RPMI7951 (cell line): Measurements from ENCODE around the gene RGS19. TPM values are rescaled to one million over a fixed set of nuclear protein-coding genes. Genes with fewer than 3 reads are reported as not detected.
A peak's percentile ranks its signal among the peaks of the same experiment; 100 is the strongest.

Source experiments
- DNase-seq: peaks from one replicate; pipeline ENCODE4 v3.0.0-alpha.2; 2012; ENCODE audit warnings: low read depth
- total RNA-seq: library from RNA; depleted of rRNA; stranded (reverse); fragments of >200 nt; shearing (Covaris generic); gene quantifications from 2 replicates; pipeline ENCODE4 v1.2.3, GENCODE V29; 2014

The RGS19 gene
- total RNA-seq, 1 experiment from 2014 or later, result 18.9 TPM

DNA sequence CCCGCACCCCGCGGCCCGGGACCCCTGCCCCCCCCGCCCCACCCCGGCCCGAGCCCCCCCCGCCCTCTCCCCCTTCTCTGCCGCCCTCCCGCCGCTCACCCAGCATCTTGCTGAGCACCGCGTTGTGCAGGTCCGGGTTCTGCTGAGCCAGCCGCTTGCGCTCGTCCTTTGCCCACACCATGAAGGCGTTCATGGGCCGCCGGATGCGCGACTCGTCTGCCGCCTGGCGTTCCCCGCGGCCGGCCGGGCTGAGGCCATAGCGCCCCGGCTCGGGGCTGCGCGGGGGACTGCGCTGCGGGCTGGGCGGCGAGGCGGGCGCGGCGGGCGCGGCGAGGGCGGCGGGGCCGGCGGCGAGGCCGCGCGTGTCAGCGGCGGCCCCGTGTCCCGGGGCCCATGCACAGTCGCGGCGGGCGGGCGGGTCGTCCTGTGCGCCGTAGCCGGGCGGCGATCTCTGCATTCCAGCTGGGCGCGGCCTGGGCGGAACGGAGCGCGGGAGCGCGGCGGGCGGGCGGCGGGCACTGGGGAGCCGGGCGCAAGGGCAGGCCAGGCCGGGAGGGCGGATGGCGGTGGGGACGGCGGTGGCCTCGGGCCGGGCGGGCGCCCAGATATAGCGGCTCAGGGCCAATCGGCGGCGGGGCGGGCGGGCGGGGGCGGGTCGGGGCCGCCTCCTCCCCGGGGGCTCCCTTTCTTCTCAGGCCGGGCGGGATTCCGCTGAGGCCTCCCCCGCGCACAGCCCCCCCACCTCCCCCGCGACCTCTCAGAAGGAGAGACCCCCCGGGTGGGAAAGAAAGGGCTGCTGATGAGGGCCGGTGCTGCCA lies 30.0 kb downstream of the RGS19 start, which contains the start of gene SOX18:
Gene SOX18 (minus strand): TSS at position 580 of the 818 bp plus-strand sequence. CDS start 123 bp downstream, at position 457.
- peak; percentile 50 for DNase-seq

DNA sequence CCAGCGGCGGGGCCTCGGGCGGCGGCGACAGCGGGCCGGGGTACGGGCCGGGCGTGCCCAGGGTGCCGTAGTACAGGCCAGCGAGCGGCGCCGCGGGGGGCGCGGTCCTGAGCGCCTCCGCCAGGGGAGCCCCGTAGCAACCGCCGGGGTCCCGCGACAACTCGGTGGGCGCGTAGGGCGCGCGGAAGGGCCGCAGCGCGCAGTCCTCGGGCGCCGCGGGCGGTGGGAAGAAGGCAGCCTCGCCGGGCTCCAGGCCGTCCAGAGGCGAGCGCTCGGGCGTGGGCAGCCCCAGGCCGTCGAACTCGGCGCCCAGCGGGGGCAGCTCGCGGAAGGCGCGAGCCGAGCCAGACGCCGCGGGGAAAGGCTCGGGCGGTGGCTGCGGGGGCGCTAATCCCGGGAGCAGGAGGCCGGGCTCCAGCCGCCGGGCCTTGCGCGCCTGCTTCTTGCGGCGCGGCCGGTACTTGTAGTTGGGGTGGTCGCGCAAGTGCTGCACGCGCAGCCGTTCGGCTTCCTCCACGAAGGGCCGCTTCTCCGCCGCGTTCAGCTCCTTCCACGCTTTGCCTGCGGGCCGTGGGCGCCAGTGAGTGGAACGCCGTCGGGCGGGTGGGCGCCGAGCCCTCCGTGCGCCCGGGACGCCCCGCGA lies 30.8 kb downstream of the RGS19 start:
- DNase-seq, result no peak

DNA sequence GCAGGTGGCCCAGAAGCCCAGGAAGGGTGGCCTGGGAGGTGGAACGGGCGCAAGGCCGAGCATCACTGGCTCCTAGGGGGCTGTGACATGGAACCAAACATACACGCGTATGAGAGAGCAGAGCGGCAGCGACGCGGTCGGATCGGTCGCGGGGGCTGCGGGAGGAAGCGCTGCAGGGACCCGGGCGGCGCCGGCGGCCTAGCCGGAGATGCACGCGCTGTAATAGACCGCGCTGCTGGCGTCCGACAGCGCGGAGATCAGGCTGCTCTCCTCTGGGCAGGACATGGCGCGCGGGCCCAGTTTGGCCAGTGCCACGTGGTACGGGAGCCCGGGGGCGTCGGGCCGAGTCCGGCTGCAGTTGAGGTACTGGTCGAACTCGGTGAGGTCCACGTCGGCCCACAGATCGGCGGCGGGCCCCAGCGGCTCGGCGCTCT lies 31.3 kb downstream of the RGS19 start:
- no peak for DNase-seq

DNA sequence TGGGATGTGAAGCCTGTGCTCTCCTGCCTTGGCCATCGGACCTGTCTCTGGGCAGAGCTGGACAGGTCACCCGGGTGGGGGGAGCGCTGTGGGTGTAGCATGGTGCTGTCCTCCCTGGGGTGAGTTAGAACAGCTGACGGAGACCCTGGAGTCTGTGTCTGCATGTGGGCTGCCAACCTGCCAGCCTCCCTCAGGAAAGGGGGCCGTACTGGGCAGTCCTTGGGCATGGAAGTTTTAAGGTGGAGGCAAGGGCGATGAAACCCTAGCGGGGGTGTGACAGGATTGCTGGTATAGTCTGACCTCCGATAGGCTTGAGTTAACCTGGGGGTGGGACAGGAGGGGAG lies 32.3 kb downstream of the RGS19 start:
- DNase-seq, result no peak

DNA sequence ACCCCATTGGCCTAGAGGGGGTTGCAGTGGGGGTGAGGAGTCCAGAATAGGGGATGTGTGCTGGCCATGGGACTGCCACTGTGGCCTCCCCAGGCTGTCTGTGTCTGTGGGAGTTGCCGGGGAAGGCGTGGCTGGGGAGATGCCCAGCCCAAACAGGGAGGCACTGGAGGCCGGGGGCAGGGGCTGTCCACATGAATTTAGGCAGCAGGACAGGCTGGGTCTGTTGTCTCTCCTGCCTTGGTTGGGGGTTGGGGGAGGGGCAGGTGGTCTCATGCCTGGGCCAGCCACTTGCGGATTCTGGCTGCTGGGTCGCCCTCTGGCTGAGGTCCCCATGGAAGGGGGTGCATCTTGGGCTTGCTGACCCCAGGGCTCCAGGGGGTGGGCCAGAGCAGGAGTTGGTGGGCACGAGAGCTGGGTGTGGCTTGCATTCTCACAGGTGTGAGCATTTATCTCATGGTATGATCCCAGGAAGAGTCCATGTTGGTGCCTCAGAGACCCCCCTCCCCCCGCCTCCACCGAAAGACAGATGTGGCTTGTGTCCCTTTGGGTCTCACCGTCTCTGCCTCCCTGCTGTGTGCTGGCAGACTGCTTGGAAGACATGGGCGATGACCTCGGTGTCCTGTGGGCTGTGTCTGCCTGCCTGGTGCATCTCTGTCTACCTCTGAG lies 33.8 kb downstream of the RGS19 start:
- no peak for DNase-seq

DNA sequence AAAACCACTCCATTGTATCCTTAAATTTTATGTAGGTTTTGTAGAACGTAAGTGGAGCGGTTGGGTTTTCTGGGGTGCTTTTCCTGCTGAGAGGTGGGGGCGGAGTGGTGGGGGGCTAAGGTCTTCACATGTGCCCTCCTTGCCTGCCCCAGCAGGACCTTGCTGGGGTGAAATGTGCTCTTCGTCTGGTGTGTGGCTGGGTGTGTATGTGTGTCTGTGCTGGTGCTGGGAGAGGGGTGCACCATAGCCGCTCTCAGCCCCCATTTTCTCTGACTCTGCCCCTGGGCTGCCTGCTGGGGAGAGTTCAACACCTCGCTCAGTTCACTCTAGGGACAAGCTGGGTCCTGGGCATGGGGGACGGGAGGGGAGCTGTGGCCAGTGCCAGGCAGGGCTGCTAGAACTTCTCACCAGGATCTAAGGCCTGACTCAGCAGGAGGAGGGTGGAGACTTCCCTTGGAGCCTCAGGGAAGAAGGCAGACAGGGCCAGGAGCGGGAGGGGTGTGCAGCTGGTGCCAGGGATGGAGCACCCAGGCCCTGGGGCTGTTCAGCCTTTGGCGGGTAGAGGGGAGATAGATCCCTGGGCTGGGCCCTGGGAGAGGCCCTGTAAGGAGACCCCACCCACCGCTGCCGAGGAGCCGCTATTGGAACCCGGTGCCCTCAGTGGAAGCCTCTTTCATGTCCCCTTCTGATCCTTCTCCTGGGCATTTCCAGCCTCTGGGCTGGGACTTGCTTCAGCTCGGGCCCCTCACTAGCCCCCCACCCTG lies 34.7 kb downstream of the RGS19 start:
- DNase-seq, result peak; percentile 85

DNA sequence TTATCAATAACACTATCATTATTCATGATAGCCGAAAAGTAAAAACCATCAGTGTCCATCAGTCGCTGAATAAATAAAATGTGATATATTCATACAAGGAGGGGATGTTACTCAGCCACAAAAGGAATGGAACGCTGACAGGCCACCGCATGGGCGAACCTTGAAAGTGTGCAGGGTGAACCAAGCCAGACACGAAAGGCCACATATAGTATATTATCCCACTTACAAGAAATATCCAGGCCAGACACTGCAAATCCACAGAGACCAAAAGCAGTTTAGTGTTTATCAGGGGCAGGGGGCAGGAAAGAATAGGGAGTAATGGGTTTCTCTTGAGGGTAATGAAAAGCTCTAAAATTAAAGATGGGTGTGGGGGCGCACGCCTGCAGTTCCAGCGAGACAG lies 35.5 kb downstream of the RGS19 start:
- DNase-seq, result no peak

DNA sequence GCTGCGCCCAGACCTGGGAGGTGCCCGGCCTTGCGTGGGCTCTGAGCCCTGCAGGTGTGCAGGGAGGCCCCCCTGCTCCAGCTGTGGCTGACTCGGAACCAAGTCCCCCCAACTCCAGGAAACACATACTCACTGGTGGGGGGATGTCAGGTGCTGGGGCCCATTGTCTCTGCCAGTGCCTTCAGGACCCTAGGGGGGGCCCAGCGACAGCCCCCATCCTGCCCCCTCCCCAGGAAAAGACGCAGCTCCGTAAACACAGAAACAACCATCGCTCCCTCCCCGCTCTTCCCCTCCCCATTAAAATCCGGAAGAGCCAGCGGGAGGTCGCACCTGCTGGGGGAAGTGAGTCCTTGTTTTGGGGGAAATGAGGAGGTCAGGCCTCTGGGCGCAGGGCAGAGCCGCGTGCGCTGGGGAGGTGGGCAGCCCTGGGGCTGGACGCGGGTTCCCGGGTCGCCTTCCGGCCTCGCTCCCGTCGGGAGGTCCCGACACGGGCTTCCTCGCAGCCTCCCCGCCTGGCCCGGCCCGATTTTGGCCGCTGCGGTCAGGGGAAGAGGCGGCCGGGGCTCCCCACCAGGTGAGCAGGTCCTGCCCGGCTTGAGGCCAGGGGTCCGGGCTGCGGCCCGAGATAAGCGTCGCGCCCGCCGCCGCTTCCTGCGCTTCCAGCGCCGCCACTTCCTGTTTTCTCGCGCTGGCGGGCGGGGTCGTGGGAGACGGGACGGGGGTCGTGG lies 37.1 kb downstream of the RGS19 start:
- no peak for DNase-seq

DNA sequence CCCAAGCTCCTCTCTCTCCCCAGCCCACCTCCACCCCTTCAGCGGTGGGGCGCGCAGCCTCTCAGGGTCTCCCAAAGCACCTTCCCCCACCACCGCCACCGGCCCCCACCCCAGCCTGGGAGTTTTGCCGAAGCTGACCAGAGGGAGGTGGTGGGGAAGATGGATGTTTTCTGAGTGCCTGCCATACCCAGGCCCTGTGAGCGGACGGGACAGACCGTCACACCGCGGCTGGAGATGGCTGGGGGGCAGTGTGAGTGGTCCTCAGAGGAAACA lies 37.6 kb downstream of the RGS19 start:
- no peak for DNase-seq

DNA sequence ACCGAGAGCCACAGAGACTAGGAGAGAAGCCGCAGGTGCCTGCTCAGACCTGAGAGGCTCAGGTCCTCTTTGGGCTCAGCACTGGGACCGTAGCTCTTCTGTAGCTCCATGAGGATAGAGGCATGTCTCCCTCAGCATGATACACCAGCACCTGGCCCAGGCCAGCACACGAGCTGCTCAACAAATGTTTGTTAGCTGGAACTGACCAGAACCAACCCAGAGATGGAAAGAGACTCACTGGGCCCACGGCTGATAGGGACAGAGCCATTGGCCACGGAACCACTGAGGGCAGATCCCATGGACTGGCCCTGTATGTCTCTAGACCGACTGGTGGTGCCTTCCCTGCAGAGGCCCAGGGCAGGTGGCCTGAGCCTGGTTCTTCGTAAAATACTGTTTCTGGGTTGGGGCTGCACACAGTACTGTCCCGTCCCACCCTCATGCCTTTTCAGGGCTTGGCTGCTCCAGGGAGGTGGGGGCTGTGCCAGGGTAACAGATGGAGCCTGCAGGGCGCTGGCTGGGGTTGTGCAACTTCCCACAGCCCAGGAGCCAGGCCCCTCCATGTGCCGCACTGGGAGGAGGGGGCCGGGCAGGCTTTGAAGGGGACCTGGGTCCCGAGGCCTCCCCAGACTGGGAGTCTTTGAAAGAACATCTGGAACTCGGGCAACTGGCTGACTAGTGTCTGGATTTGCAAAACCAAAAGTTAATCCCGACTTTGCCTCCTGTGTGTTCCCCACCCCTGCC lies 38.1 kb downstream of the RGS19 start:
- DNase-seq, result no peak

DNA sequence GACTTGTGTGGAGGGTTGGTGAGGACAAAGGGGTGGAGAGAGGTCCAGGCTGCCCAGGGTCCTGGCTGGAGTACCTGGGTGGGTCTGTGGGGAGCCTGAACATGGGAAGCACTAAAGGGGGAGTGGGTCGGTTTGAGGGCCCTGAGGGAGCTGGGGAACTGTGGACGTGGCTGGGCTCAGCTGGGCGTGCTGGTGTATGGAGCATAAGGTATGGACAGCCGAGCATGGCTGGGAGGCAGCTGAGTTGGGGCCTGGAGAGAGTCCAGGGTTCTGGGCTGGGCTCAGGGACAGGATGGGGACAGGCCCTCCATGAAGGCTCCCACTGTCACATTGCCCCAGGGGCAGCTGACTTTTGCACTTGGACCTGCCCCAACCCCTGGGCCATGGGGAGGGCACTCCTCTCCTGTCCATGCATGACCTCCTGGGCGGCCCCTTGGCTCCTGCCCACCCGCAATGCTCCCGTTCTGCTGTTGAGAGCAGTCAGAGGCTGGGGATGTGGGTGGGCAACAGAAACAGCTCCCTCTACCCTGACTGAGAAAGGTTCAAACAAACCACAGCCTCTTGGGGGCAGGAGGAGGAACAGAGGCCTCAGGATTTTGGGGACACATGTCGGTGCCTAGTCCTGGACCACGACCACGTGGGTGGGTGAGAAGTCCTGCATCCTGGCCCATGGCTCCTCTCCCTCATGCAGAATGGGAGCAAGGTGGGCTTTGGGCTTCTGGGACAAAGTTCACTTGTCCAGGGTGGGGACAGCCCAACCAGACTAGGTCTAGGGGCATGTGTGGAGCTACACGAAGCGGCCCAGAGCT lies 38.9 kb downstream of the RGS19 start:
- DNase-seq, result no peak

DNA sequence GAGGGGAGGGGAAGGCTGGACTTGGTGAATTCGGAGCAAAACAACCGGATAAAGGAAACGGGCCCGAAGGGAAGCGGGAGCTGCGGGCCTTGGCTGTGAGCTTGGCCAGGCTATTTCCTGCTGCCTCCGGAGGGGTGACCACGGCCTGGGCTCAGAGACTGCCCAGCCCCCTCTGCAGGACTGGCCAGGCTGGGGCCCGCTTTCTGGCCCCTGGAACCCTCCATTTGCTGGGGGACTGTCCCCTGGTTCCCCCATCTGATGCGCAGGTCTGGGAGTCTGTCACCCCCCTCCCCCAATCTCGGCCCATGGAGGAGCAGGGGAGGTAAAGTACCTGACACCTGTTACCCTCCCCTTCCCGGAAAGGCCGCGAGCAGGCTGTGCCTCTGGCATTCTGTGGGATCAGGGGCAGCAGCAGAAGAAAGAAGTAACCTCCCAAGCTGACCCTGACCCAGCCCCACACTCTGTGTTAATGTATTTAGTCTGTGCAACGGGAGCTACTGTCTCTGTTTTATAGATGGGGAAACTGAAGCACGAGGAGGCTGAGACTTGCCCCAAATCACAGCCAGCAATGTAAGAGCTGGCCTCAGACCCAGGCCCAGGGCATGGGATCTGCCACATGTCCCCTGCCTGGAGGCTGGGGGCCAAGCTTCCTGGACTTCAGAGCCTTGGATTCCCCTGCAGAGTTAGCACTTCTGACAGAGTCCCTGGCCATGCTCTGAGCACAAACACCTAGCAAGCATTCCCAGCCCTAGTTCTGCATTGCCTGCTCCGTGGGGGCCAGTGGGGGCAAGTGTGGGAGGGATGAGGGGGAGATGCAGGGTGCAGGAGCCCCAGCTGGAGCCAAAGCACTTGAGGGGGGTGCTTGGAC lies 39.8 kb downstream of the RGS19 start:
- no peak for DNase-seq

DNA sequence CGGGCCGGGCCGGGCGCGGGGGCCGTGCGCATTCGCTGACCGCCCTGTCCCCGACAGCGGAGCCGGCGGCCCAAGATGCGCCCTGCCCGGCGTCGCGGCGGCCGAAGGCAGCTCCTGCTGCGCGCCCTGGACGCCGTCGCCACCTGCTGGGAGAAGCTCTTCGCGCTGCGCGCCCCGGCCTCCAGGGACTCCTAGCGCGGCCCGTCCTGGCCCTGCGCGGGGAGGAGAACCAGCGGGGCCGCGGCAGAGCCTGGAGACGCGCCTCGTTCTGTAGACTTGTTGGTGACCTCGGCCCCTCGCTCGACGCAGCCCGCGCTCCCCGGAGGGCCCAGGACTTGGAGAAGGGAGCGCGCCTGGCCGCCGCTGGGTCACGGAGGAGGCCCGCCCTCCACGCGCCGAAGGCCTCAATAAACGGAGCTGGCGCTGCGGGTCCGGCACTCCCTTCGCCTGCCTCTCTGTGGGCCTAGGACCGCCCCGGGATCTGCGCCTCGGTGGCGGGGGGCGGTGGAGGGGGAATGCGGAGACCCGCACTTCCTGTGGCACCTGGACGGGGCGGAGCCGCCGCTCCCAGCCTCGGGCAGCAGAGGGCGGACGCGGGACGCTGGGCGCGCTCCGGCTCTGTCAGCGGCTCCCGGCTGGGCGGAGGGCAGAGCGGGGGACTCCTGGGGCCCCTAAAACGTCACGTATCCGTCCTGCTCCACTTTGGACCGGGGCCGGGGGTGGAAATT lies 40.6 kb downstream of the RGS19 start:
- peak; percentile 75 for DNase-seq

DNA sequence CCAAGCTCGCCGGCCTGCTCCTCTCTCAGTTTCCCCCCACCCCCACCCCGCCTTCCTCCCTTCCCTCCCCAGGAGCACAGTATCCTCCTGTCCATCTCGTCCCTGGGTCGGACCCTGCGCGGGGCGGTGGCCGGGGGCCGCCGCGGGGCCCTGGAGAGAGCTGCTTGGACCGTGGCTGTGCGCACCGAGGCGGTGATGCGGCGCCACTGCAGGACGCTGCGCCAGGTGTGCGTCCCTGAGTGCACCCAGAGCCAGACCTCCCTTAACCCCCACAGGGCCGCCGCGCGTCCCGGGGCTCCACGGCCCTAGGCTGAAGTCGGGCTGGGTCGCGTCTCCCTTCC lies 41.1 kb downstream of the RGS19 start:
- no peak for DNase-seq

DNA sequence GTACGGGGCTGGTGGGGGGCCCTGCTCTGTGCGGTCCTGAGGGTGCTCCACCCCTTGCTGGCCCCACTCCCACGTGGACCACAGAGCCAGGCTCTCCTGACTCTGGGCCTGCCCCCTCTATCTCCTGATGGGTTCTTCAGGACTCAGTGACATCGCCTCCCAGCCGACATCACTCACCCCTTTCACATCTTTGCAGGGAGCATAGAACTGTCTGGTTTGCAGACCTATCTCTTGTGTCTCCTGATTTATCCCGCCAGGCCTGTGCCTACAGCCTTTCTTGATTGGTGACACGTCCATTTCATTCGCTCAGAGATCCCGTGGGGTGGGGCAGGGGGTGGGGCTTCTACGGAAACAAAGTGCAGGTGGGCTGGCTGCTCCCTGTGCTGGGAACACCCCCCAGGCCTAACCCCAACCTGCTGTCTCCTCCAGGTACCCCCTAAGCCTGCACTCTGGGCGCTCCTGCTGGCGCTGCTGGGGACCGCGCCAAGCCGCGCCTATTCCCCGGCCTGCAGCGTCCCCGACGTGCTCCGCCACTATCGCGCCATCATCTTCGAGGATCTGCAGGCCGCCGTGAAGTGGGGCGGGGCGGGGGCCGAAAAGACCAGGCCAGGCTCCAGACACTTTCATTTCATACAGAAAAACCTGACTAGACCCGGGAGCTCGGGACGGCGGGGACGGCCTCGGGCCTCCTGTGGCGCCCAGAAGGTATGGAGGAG lies 41.7 kb downstream of the RGS19 start:
- no peak for DNase-seq

DNA sequence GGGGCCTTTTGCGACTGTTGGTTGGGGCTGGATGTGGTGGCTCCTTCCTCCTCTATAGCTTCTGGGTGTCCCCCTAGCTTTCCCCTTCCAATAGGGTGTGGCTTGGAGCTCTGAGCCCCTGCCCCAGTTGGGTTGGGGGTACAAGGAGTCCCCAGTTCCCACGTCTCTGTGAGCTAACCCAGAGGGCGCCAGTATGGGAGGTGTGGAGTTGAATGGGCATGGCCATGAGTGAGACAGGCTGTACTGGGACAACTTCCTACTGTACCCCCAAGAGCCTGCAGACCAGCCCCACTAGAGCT lies 42.2 kb downstream of the RGS19 start:
- DNase-seq, result no peak

DNA sequence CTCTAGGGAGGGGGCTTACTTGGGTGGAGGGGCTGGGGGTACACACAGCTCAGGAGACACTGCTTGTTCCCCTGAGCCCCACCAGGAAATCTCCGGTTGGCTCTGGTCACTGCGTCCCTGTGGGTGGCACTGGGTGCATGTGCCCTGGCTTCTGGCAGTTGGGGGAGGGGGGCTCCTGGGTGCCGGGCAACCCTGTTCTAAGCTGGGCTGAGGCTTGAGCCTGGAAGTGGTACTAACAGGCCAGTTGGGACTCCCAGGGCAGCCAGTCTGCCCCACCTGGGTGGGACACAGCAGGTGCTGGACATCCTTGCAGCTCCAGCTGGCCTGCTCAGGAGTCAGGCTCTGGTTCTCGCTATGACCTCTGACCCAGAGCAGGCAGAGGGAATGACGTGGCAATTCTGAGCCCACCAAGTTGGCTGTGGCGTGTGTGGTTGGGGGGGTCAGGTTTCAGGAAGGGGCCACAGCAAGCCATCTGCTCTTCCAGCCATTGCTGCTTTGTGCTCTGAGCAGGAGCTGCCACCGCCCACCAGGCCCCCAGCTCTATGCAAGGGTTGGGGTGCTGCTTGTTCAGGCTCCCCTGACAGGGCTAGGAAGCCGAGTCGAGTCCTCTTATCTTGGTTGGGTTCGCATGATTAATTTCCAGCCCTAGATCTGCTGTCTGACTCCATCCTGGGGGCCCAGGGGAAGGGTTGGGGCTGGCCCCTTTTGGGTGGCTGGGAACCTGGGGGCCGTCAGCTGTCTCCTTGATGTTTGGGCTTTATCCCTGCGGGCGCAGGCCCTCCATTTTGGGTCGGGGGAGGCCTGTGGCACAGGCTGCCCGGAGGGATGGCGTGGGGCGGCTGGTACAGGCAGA lies 42.7 kb downstream of the RGS19 start:
- no peak for DNase-seq
